WTC11 (cell line): ENCODE results near the gene SP100. TPM values are rescaled to one million over a fixed set of nuclear protein-coding genes. Genes with fewer than 3 reads are reported as not detected.
"Not testable (repeated sequence)": the region's sequence is repeated elsewhere in the genome, so short reads cannot be mapped to it uniquely, and the experiment has no call there.

Experiments
- ATAC-seq: fragments of 200-7000 bp; cut with Tn5 transposase; 2 replicates; pipeline ENCODE4 v1.10.0; 2021; ENCODE audit warnings: mild to moderate bottlenecking, moderate library complexity
- CTCF ChIA-PET: fragments of 300-600 bp; sonication (Branson Sonifier 250); formaldehyde crosslinking; loops from one replicate; lab custom pipeline; 2021; ENCODE audit warnings: antibody characterized with exemption; lab: Charles Lee
- POLR2A ChIA-PET: fragments of 350-600 bp; sonication (Branson Sonifier 250); formaldehyde crosslinking; loops from one replicate; lab custom pipeline; 2021; ENCODE audit warnings: antibody characterized with exemption; lab: Charles Lee
- DNase-seq: peaks from one replicate; pipeline ENCODE4 v3.0.0; 2021; ENCODE audit warnings: low spot score
- H3K27ac Mint-ChIP-seq: 2 replicates; pipeline ENCODE4 v1.8.0; 2021; ENCODE audit warnings: mixed read lengths
- H3K27me3 Mint-ChIP-seq: 2 replicates; pipeline ENCODE4 v1.8.0; 2021; ENCODE audit warnings: low read depth, mild to moderate bottlenecking, moderate library complexity, mixed read lengths
- H3K36me3 Mint-ChIP-seq: 2 replicates; pipeline ENCODE4 v1.8.0; 2021; ENCODE audit warnings: mixed read lengths
- H3K4me1 Mint-ChIP-seq: 2 replicates; pipeline ENCODE4 v1.8.0; 2022; ENCODE audit warnings: mixed read lengths
- H3K4me3 Mint-ChIP-seq: 2 replicates; pipeline ENCODE4 v1.8.0; 2021; ENCODE audit warnings: mild to moderate bottlenecking, moderate library complexity, mixed read lengths
- H3K9me3 Mint-ChIP-seq: 2 replicates; pipeline ENCODE4 v1.8.0; 2021; ENCODE audit warnings: mixed read lengths
- AR ChIP-seq: fragments of 250-450 bp; sonication (Bioruptor Pico); IDR thresholded peaks from 2 replicates; pipeline ENCODE4 v1.9.0; 2021; ENCODE audit warnings: mild to moderate bottlenecking
- CREM ChIP-seq: sonication (generic); formaldehyde crosslinking; IDR thresholded peaks from 2 replicates; pipeline ENCODE4 v1.8.1; 2022; ENCODE audit warnings: mild to moderate bottlenecking, missing genetic modification reagents, moderate library complexity
- CTCF ChIP-seq: fragments of 200-600 bp; IDR thresholded peaks from 2 replicates; pipeline ENCODE4 v1.8.0; 2022; ENCODE audit warnings: antibody characterized with exemption
- GRHL2 ChIP-seq: fragments of 250-450 bp; sonication (Bioruptor Pico); IDR thresholded peaks from 2 replicates; pipeline ENCODE4 v1.8.0; 2022; ENCODE audit warnings: mild to moderate bottlenecking, moderate library complexity; ENCODE audit not compliant: insufficient replicate concordance, severe bottlenecking
- HMGA2 ChIP-seq: fragments of 250-450 bp; sonication (Bioruptor Pico); IDR thresholded peaks from 2 replicates; pipeline ENCODE4 v1.4.0; 2021; ENCODE audit warnings: mild to moderate bottlenecking, moderate library complexity
- IRF2 ChIP-seq: sonication (generic); formaldehyde crosslinking; IDR thresholded peaks from 2 replicates; pipeline ENCODE4 v1.8.0; 2022; ENCODE audit warnings: low read depth, missing genetic modification reagents, borderline replicate concordance
- MXD4 ChIP-seq: fragments of 250-450 bp; sonication (Bioruptor Pico); IDR thresholded peaks from 2 replicates; pipeline ENCODE4 v1.8.0; 2021; ENCODE audit warnings: mild to moderate bottlenecking, moderate library complexity, borderline replicate concordance
- NFATC4 ChIP-seq: fragments of 250-450 bp; sonication (Bioruptor Pico); IDR thresholded peaks from 2 replicates; pipeline ENCODE4 v1.9.0; 2021; ENCODE audit warnings: mild to moderate bottlenecking
- NFE2L1 ChIP-seq: sonication (generic); formaldehyde crosslinking; IDR thresholded peaks from 2 replicates; pipeline ENCODE4 v1.8.1; 2023; ENCODE audit warnings: missing genetic modification reagents
- NR1H2 ChIP-seq: sonication (generic); formaldehyde crosslinking; IDR thresholded peaks from 2 replicates; pipeline ENCODE4 v1.9.0; 2021; ENCODE audit warnings: mild to moderate bottlenecking, moderate library complexity, missing genetic modification reagents
- RELA ChIP-seq: sonication (generic); formaldehyde crosslinking; IDR thresholded peaks from 2 replicates; pipeline ENCODE4 v1.8.1; 2022; ENCODE audit warnings: missing genetic modification reagents, mild to moderate bottlenecking, borderline replicate concordance
- SMAD3 ChIP-seq: sonication (generic); formaldehyde crosslinking; IDR thresholded peaks from 2 replicates; pipeline ENCODE4 v1.8.0; 2022; ENCODE audit warnings: missing genetic modification reagents, mild to moderate bottlenecking, borderline replicate concordance
- SP1 ChIP-seq: sonication (generic); formaldehyde crosslinking; conservative IDR thresholded peaks from 2 replicates; pipeline ENCODE4 v1.8.1; 2022; ENCODE audit warnings: missing genetic modification reagents
- STAT6 ChIP-seq: sonication (generic); formaldehyde crosslinking; conservative IDR thresholded peaks from 2 replicates; pipeline ENCODE4 v1.8.1; 2023; ENCODE audit warnings: mild to moderate bottlenecking, low read depth, missing genetic modification reagents, moderate library complexity
- USF2 ChIP-seq: sonication (generic); formaldehyde crosslinking; IDR thresholded peaks from 2 replicates; pipeline ENCODE4 v1.8.1; 2023; ENCODE audit warnings: mild to moderate bottlenecking, missing genetic modification reagents, moderate library complexity
- ZNF121 ChIP-seq: sonication (generic); formaldehyde crosslinking; IDR thresholded peaks from 2 replicates; pipeline ENCODE4 v1.8.0; 2023; ENCODE audit warnings: missing genetic modification reagents
- total RNA-seq: library from RNA; stranded (reverse); gene quantifications from 3 replicates; pipeline ENCODE4 v1.2.3, GENCODE V29; 2021

SP100 gene
- total RNA-seq, 1 experiment from 2014 or later = 1.3 TPM

GRCh38 chr2:230485801-230486341 lies 69.9 kb downstream of the SP100 start:
- Mint-ChIP-seq H3K9me3 (peaks cover 32% of the 10 kb centered on the region), H3K4me1 (no peaks in the 10 kb centered on the region), H3K36me3 (no peaks in the 10 kb centered on the region), H3K4me3 (no peak overlapping the region), H3K27ac (no peak overlapping the region), H3K27me3 (no peaks in the 10 kb centered on the region; the same call in 1 of the 2 replicates)
- ATAC-seq (no peak), DNase-seq (no peak)
- POLR2A ChIA-PET = no interaction called here
- TF ChIP-seq NR1H2 = no peak
- TF ChIP-seq MXD4 = no peak
- TF ChIP-seq USF2 = no peak
- TF ChIP-seq AR (CRISPR knock-in tag) = no peak
- no peak for TF ChIP-seq CTCF
- no peak for TF ChIP-seq RELA
- no peak for TF ChIP-seq HMGA2 (CRISPR knock-in tag)
- TF ChIP-seq NFE2L1 = no peak
- TF ChIP-seq NFATC4 = no peak
- no peak for TF ChIP-seq SP1 (CRISPR knock-in tag)
- TF ChIP-seq CREM (CRISPR knock-in tag) = no peak
- TF ChIP-seq GRHL2 (CRISPR knock-in tag) = no peak
- CTCF ChIA-PET = no interaction called here

- TF ChIP-seq NR1H2 = 0 out of 2 replicates have a peak, but pooled peaks have one; percentile 15
- H3K36me3 Mint-ChIP-seq, H3K4me1 Mint-ChIP-seq, H3K4me3 Mint-ChIP-seq, DNase-seq, CTCF ChIA-PET, H3K27me3 Mint-ChIP-seq, POLR2A ChIA-PET, ATAC-seq, H3K27ac Mint-ChIP-seq: not testable (repeated sequence)
- peaks cover 40% of the 10 kb centered on the region for H3K9me3 Mint-ChIP-seq
Observed at GRCh38 chr2:230491219-230491618, 75.2 kb downstream of the SP100 start.

GRCh38 chr2:230492107-230492506 lies 76.1 kb downstream of the SP100 start:
- no peak overlapping the region for H3K27ac Mint-ChIP-seq
- DNase-seq = no peak
- H3K9me3 Mint-ChIP-seq = peaks cover 33% of the 10 kb centered on the region
- H3K4me3 Mint-ChIP-seq = no peak overlapping the region
- POLR2A ChIA-PET = no interaction called here
- TF ChIP-seq ZNF121 (CRISPR knock-in tag) = no peak
- TF ChIP-seq SMAD3 = no peak
- no peak for TF ChIP-seq IRF2 (CRISPR knock-in tag)
- TF ChIP-seq, all 79 proteins: peak for 0
- H3K27me3 Mint-ChIP-seq = no peaks in the 10 kb centered on the region; the same call in 1 of the 2 replicates
- no peaks in the 10 kb centered on the region for H3K4me1 Mint-ChIP-seq
- no peak for ATAC-seq
- H3K36me3 Mint-ChIP-seq = no peaks in the 10 kb centered on the region
- CTCF ChIA-PET = no interaction called here

GRCh38 chr2:230494980-230495379 lies 79.0 kb downstream of the SP100 start:
- Mint-ChIP-seq H3K4me1 (no peaks in the 10 kb centered on the region), H3K27me3 (no peaks in the 10 kb centered on the region), H3K9me3 (peaks cover 18% of the 10 kb centered on the region), H3K27ac (no peak overlapping the region), H3K4me3 (no peak overlapping the region), H3K36me3 (no peaks in the 10 kb centered on the region)
- no peak for ATAC-seq
- ChIA-PET CTCF (no interaction called here), POLR2A (no interaction called here)
- no peak for TF ChIP-seq STAT6 (CRISPR knock-in tag)
- no peak for DNase-seq
